H1 (cell line): ENCODE measurements around the gene CRTC2. TPM values are rescaled to one million over a fixed set of nuclear protein-coding genes. Genes with fewer than 3 reads are reported as not detected.

Experiments
- CBX5 ChIP-seq: fragments of 300-800, 300-1000 bp; sonication (generic); IDR thresholded peaks from 2 replicates; pipeline ENCODE4 v1.7.1; 2016; ENCODE audit warnings: antibody characterized with exemption, low read length, low read depth
- EP300 ChIP-seq, 2 experiments: IDR thresholded peaks; 1 replicate in 1 of 2; 2 replicates in 1 of 2; pipeline ENCODE4 v1.6.1; 2011 to 2012; ENCODE audit warnings: low read depth in 2 of 2, low read length in 2 of 2, mild to moderate bottlenecking in 2 of 2, borderline replicate concordance in 1 of 2, inconsistent platforms in 1 of 2, moderate library complexity in 1 of 2
- FOSL1 ChIP-seq: IDR thresholded peaks from 2 replicates; pipeline ENCODE4 v1.6.1; 2011; ENCODE audit warnings: mild to moderate bottlenecking, low read depth, low read length, moderate library complexity; ENCODE audit not compliant: insufficient read depth
- TCF12 ChIP-seq: IDR thresholded peaks from 2 replicates; pipeline ENCODE4 v1.6.1; 2011; ENCODE audit warnings: low read depth, mild to moderate bottlenecking, low read length
- TEAD4 ChIP-seq: IDR thresholded peaks from 2 replicates; pipeline ENCODE4 v1.6.1; 2012; ENCODE audit warnings: low read depth, low read length, inconsistent platforms, mixed read lengths
- microRNA-seq, 2 experiments: library from miRNA; unstranded; fragments of <30 nt; microRNA quantifications; one replicate each; pipeline versions ENCODE4 to v1.2.0, GENCODE V29; 2016 to 2020; ENCODE audit warnings: borderline microRNAs expressed in 2 of 2, borderline number of aligned reads in 2 of 2, borderline replicate concordance in 1 of 2
- polyA plus RNA-seq, 7 experiments: library from polyadenylated mRNA; depleted of rRNA in 3 of 7; stranded (reverse) in 5 of 7; unstranded in 2 of 7; fragments of >200 nt in 5 of 7; fragments of 200-250 nt in 2 of 7; gene quantifications; 1 replicate in 5 of 7; 2 replicates in 1 of 7; 4 replicates in 1 of 7; pipeline versions ENCODE4 v1.2.1 to v1.2.3, GENCODE V29; 2011 to 2013; ENCODE audit warnings: missing spikeins in 2 of 7, mixed read lengths in 2 of 7
- small RNA-seq: library from polyadenylated mRNA; stranded (forward); fragments of <200 nt; extraction: miRNeasy Mini kit (QIAGEN cat#:217004); gene quantifications from one replicate; pipeline ENCODE3, GENCODE V24; 2013; ENCODE audit not compliant: insufficient read depth
- total RNA-seq: library from RNA; stranded (reverse); fragmentation: NEBNext Ultra II Directional; extraction: Animal tissue kit (Norgen Biotek cat#: 25700); gene quantifications from 2 replicates; pipeline ENCODE4 v1.2.1, GENCODE V29; 2021
- TF ChIP-seq, protein P1 (sequence below), 3 experiments: IDR thresholded peaks; 1 replicate in 2 of 3; 2 replicates in 1 of 3; pipeline versions ENCODE4 v1.5.1 to v1.6.1; 2011; ENCODE audit warnings: low read length in 3 of 3, mild to moderate bottlenecking in 3 of 3, inconsistent platforms in 2 of 3, low read depth in 1 of 3, moderate library complexity in 1 of 3; ENCODE audit not compliant: insufficient read depth in 1 of 3; ENCODE audit errors: control extremely low read depth in 1 of 3
- TF ChIP-seq, protein P2 (sequence below): IDR thresholded peaks from 2 replicates; pipeline ENCODE4 v1.6.1; 2012; ENCODE audit warnings: inconsistent platforms

CRTC2 gene
- total and polyA plus RNA-seq, 2 of the 8 experiments (the other 6 are each of a cell fraction or from before 2014, with no cell fraction given): 28.6 to 34.3 TPM

DNA sequence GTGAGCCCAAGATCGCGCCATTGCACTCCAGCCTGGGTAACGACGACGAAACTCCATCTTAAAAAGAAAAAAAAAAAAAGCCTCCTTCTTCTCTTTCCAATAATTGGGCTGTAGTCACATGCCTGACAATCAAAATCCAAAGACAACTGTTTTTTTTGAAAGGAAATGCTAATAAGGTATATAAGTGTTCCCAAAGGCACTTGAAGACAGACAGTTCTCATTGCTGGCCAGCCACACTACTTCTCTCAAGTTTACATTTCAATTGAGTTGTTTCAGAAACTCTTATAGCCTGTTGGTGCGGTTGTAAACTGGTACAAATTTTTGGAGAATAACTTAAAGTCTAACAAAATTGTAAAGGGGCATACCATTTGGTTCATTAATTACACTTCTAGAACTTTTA, 58.9 kb downstream of the CRTC2 start (continued):
- TF ChIP-seq, protein P1, sequence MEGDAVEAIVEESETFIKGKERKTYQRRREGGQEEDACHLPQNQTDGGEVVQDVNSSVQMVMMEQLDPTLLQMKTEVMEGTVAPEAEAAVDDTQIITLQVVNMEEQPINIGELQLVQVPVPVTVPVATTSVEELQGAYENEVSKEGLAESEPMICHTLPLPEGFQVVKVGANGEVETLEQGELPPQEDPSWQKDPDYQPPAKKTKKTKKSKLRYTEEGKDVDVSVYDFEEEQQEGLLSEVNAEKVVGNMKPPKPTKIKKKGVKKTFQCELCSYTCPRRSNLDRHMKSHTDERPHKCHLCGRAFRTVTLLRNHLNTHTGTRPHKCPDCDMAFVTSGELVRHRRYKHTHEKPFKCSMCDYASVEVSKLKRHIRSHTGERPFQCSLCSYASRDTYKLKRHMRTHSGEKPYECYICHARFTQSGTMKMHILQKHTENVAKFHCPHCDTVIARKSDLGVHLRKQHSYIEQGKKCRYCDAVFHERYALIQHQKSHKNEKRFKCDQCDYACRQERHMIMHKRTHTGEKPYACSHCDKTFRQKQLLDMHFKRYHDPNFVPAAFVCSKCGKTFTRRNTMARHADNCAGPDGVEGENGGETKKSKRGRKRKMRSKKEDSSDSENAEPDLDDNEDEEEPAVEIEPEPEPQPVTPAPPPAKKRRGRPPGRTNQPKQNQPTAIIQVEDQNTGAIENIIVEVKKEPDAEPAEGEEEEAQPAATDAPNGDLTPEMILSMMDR (IDR thresholded peaks at IDR 0.05; ENCODE audit: control extremely low read depth in 1 of 3, insufficient read depth in 1 of 3, low read depth in 1 of 3, low read length in 3 of 3): no peak
- TF ChIP-seq EP300 (IDR thresholded peaks at IDR 0.05; ENCODE audit: borderline replicate concordance in 1 of 2, low read depth in 2 of 2, low read length in 2 of 2): no peak
- no peak for TF ChIP-seq CBX5
- TF ChIP-seq TCF12: no peak
- no peak for TF ChIP-seq FOSL1
- TF ChIP-seq, protein P2, sequence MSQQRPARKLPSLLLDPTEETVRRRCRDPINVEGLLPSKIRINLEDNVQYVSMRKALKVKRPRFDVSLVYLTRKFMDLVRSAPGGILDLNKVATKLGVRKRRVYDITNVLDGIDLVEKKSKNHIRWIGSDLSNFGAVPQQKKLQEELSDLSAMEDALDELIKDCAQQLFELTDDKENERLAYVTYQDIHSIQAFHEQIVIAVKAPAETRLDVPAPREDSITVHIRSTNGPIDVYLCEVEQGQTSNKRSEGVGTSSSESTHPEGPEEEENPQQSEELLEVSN: no peak
- TF ChIP-seq TEAD4: no peak
- TF ChIP-seq, all 59 proteins: peak for 0

Small RNA genes within 50 kb of the gene (microRNA-seq; reads per million reads assigned to microRNA genes)
- 0.20 to 0.46 reads per million in 2 experiments for gene MIR6737

Small RNA genes within 50 kb of the gene (small RNA-seq; reads per million reads assigned to genes)
- gene MIR6737: 2.2 reads per million, percentile 22 among the genes with 10 or more reads in this experiment

Other genes starting within 250 kb of the CRTC2 start
- 63.2 and 66.8 TPM in 2 replicates for gene INTS3, start 230.6 kb downstream of the CRTC2 start, total RNA-seq
- gene INTS3, start 230.6 kb downstream of the CRTC2 start, polyA plus RNA-seq (2011; rRNA removed): 86.9 and 93.2 TPM in 2 replicates
- gene SLC27A3, start 183.2 kb downstream of the CRTC2 start, total RNA-seq: 29.4 and 39.1 TPM in 2 replicates
- gene SLC27A3, start 183.2 kb downstream of the CRTC2 start, polyA plus RNA-seq (2011; rRNA removed): 40.1 and 51.2 TPM in 2 replicates
- gene GATAD2B, start 35.6 kb downstream of the CRTC2 start, total RNA-seq: 39.1 and 41.5 TPM in 2 replicates
- 8.4 and 9.6 TPM in 2 replicates for gene GATAD2B, start 35.6 kb downstream of the CRTC2 start, polyA plus RNA-seq (2011; rRNA removed)
- 61.1 and 62.8 TPM in 2 replicates for gene DENND4B, start 11.9 kb downstream of the CRTC2 start, total RNA-seq
- 45.6 and 80.8 TPM in 2 replicates for gene DENND4B, start 11.9 kb downstream of the CRTC2 start, polyA plus RNA-seq (2011; rRNA removed)
- gene SLC39A1, start 4.9 kb upstream of the CRTC2 start, total RNA-seq: 238 and 244 TPM in 2 replicates
- 318 and 337 TPM in 2 replicates for gene SLC39A1, start 4.9 kb upstream of the CRTC2 start, polyA plus RNA-seq (2011; rRNA removed)
- gene CREB3L4, start 9.3 kb upstream of the CRTC2 start, total RNA-seq: 34.4 and 37.2 TPM in 2 replicates
- gene CREB3L4, start 9.3 kb upstream of the CRTC2 start, polyA plus RNA-seq (2011; rRNA removed): 50.2 and 54.0 TPM in 2 replicates
- gene JTB, start 19.1 kb upstream of the CRTC2 start, total RNA-seq: 91.1 and 93.0 TPM in 2 replicates
- gene JTB, start 19.1 kb upstream of the CRTC2 start, polyA plus RNA-seq (2011; rRNA removed): 122 and 136 TPM in 2 replicates
- 157 TPM in 2 replicates for gene RAB13, start 27.7 kb upstream of the CRTC2 start, total RNA-seq
- 65.7 and 70.5 TPM in 2 replicates for gene RAB13, start 27.7 kb upstream of the CRTC2 start, polyA plus RNA-seq (2011; rRNA removed)
- gene RPS27, start 32.1 kb upstream of the CRTC2 start, total RNA-seq: 1,810 and 1,941 TPM in 2 replicates
- gene RPS27, start 32.1 kb upstream of the CRTC2 start, polyA plus RNA-seq (2011; rRNA removed): 2,224 and 3,155 TPM in 2 replicates
- gene NUP210L, start 196.5 kb upstream of the CRTC2 start, total RNA-seq: not detected in 2 replicates
- gene NUP210L, start 196.5 kb upstream of the CRTC2 start, polyA plus RNA-seq (2011; rRNA removed): not detected in 2 replicates
- 572 and 586 TPM in 2 replicates for gene TPM3, start 233.5 kb upstream of the CRTC2 start, total RNA-seq
- 213 and 278 TPM in 2 replicates for gene TPM3, start 233.5 kb upstream of the CRTC2 start, polyA plus RNA-seq (2011; rRNA removed)
- not detected in 2 replicates for gene CFAP141, start 247.7 kb upstream of the CRTC2 start, total RNA-seq
- not detected in 2 replicates for gene CFAP141, start 247.7 kb upstream of the CRTC2 start, polyA plus RNA-seq (2011; rRNA removed)